HG03060 (cell line): ENCODE results near the gene MEN1.
"Not testable (repeated sequence)": the region's sequence is repeated elsewhere in the genome, so short reads cannot be mapped to it uniquely, and the experiment has no call there.

ENCODE experiments used
- ATAC-seq: cut with Tn5 transposase; IDR thresholded peaks from one replicate; pipeline ENCODE4 v1.9.1; 2021; ENCODE audit warnings: low read depth, moderate number of reproducible peaks; ENCODE audit not compliant: unreplicated experiment

The MEN1 gene

GRCh38 chr11:64834031-64834722, 23.8 kb upstream of the MEN1 start:
- ATAC-seq, result no peak

GRCh38 chr11:64833509-64833908, 23.2 kb upstream of the MEN1 start:
- no peak for ATAC-seq

GRCh38 chr11:64833198-64833502, 22.8 kb upstream of the MEN1 start:
- no peak for ATAC-seq

GRCh38 chr11:64832467-64833197, 22.3 kb upstream of the MEN1 start:
- ATAC-seq, result no peak

- ATAC-seq, result no peak
Measured at GRCh38 chr11:64831411-64831891, 21.1 kb upstream of the MEN1 start.

GRCh38 chr11:64829536-64830251, 19.3 kb upstream of the MEN1 start:
- ATAC-seq, result no peak

GRCh38 chr11:64827451-64827839, 17.1 kb upstream of the MEN1 start:
- no peak for ATAC-seq

- no peak for ATAC-seq
Measured at GRCh38 chr11:64826578-64827450, 16.5 kb upstream of the MEN1 start.

GRCh38 chr11:64826062-64826461, 15.7 kb upstream of the MEN1 start:
- ATAC-seq, result no peak

GRCh38 chr11:64823568-64824119, 13.3 kb upstream of the MEN1 start:
- ATAC-seq, result no peak

- no peak for ATAC-seq
Measured at GRCh38 chr11:64817476-64817875, 7.1 kb upstream of the MEN1 start.

GRCh38 chr11:64815433-64815832, 5.1 kb upstream of the MEN1 start:
- not testable (repeated sequence) for ATAC-seq

GRCh38 chr11:64814712-64815187, 4.4 kb upstream of the MEN1 start:
- ATAC-seq, result peak; percentile 67

GRCh38 chr11:64813826-64814225, 3.5 kb upstream of the MEN1 start:
- ATAC-seq, result no peak

- ATAC-seq, result no peak
Measured at GRCh38 chr11:64810891-64811272, 531 bp upstream of the MEN1 start.

- ATAC-seq, result no peak
Measured at GRCh38 chr11:64809781-64810241, 540 bp downstream of the MEN1 start.

GRCh38 chr11:64805481-64805880, 4.9 kb downstream of the MEN1 start:
- ATAC-seq, result no peak

GRCh38 chr11:64804346-64805210, 5.8 kb downstream of the MEN1 start:
- no peak for ATAC-seq

- no peak for ATAC-seq
Measured at GRCh38 chr11:64803846-64804345, 6.5 kb downstream of the MEN1 start.
